ENCODE results near the gene HARS2.
"Not testable (repeated sequence)": the region's sequence is repeated elsewhere in the genome, so short reads cannot be mapped to it uniquely, and the experiment has no call there.

The HARS2 gene

GRCh38 chr5:140690941-140691924, at the start of gene HARS2, which contains the start of gene HARS1:
Gene HARS2, plus strand, starts transcription at chr5:140691455. Its CDS starts 194 bp downstream, at chr5:140691649.
Gene HARS1, minus strand, starts transcription at chr5:140691370. Its CDS starts 66 bp downstream, at chr5:140691304.
- DNase-seq: peak; percentile 95

GRCh38 chr5:140641716-140642115, 49.5 kb upstream of the HARS2 start:
- DNase-seq: no peak

- DNase-seq: peak; percentile 22
Measured at GRCh38 chr5:140642718-140643117, 48.5 kb upstream of the HARS2 start.

GRCh38 chr5:140647042-140647419, 44.2 kb upstream of the HARS2 start:
- no peak for DNase-seq

- DNase-seq: no peak
Measured at GRCh38 chr5:140658870-140659269, 32.4 kb upstream of the HARS2 start.

- DNase-seq: not testable (repeated sequence)
Measured at GRCh38 chr5:140660371-140660770, 30.9 kb upstream of the HARS2 start.

- no peak for DNase-seq
Measured at GRCh38 chr5:140664030-140664358, 27.3 kb upstream of the HARS2 start.

GRCh38 chr5:140664359-140665119, 26.7 kb upstream of the HARS2 start, which contains the start of gene WDR55:
Gene WDR55, plus strand, starts transcription at chr5:140664904. Its CDS starts 9 bp downstream, at chr5:140664913.
- DNase-seq: peak; percentile 98

GRCh38 chr5:140671035-140671434, 20.2 kb upstream of the HARS2 start:
- not testable (repeated sequence) for DNase-seq

- no peak for DNase-seq
Measured at GRCh38 chr5:140671472-140672125, 19.7 kb upstream of the HARS2 start.

- no peak for DNase-seq
Measured at GRCh38 chr5:140672455-140673186, 18.6 kb upstream of the HARS2 start.

- no peak for DNase-seq
Measured at GRCh38 chr5:140673187-140673976, 17.9 kb upstream of the HARS2 start, which contains the start of gene DND1. Gene DND1, minus strand, starts transcription at chr5:140673576. Its CDS starts 34 bp downstream, at chr5:140673542.

GRCh38 chr5:140674211-140674610, 17.0 kb upstream of the HARS2 start:
- DNase-seq: no peak

- no peak for DNase-seq
Measured at GRCh38 chr5:140674629-140675028, 16.6 kb upstream of the HARS2 start.

- no peak for DNase-seq
Measured at GRCh38 chr5:140677947-140678346, 13.3 kb upstream of the HARS2 start.

GRCh38 chr5:140678993-140679392, 12.3 kb upstream of the HARS2 start:
- no peak for DNase-seq

- DNase-seq: no peak
Measured at GRCh38 chr5:140690376-140690932, 801 bp upstream of the HARS2 start.

- DNase-seq: no peak
Measured at GRCh38 chr5:140694276-140694675, 3.0 kb downstream of the HARS2 start.

- DNase-seq: no peak
Measured at GRCh38 chr5:140696891-140697492, 5.7 kb downstream of the HARS2 start.
